Mucosa of stomach (tissue), 1 donor: Measurements from ENCODE around the gene ZMYND15.

ENCODE experiments used
- H3K27me3 ChIP-seq: one replicate; pipeline ENCODE4 v1.7.0; 2013; ENCODE audit warnings: mild to moderate bottlenecking, low read length; ENCODE audit not compliant: control insufficient read depth, insufficient read depth
- H3K36me3 ChIP-seq: one replicate; pipeline ENCODE4 v1.7.0; 2013; ENCODE audit warnings: low read length; ENCODE audit not compliant: control insufficient read depth, insufficient read depth
- H3K4me1 ChIP-seq: one replicate; pipeline ENCODE4 v1.7.0; 2013; ENCODE audit warnings: mild to moderate bottlenecking, low read length; ENCODE audit not compliant: control insufficient read depth, insufficient read depth
- H3K4me3 ChIP-seq: one replicate; pipeline ENCODE4 v1.7.0; 2013; ENCODE audit warnings: low read length
- H3K9ac ChIP-seq: one replicate; pipeline ENCODE4 v1.7.0; 2013; ENCODE audit warnings: mild to moderate bottlenecking, low read length, moderate library complexity
- H3K9me3 ChIP-seq: one replicate; pipeline ENCODE4 v1.7.0; 2013; ENCODE audit warnings: mild to moderate bottlenecking, low read length, moderate library complexity; ENCODE audit not compliant: control insufficient read depth
- donor health status: Pancreatic carcinoma.

ZMYND15 gene

GRCh38 chr17:4782652-4783051, 43.0 kb downstream of the ZMYND15 start:
- H3K4me1 ChIP-seq = peaks cover 22% of the 10 kb centered on the region
- no peaks in the 10 kb centered on the region for H3K27me3 ChIP-seq
- H3K36me3 ChIP-seq = no peaks in the 10 kb centered on the region
- no peak overlapping the region for H3K9ac ChIP-seq
- H3K9me3 ChIP-seq = no peaks in the 10 kb centered on the region
- H3K4me3 ChIP-seq = no peak overlapping the region

- no peaks in the 10 kb centered on the region for H3K27me3 ChIP-seq
- H3K4me1 ChIP-seq = peaks cover 41% of the 10 kb centered on the region
- H3K36me3 ChIP-seq = no peaks in the 10 kb centered on the region
- no peaks in the 10 kb centered on the region for H3K9me3 ChIP-seq
- no peak overlapping the region for H3K4me3 ChIP-seq
- H3K9ac ChIP-seq = no peak overlapping the region
These were observed 45.9 kb downstream of the ZMYND15 start for GRCh38 chr17:4785311-4786105.

- Histone ChIP-seq H3K9ac (peak within 1 kb of the TSS; percentile 2), H3K4me1 (peaks cover 43% of the 10 kb centered on the region), H3K9me3 (no peaks in the 10 kb centered on the region), H3K4me3 (no peak within 1 kb of the TSS), H3K36me3 (no peaks in the 10 kb centered on the region), H3K27me3 (no peaks in the 10 kb centered on the region)
These were observed 46.5 kb downstream of the ZMYND15 start, which contains the start of gene VMO1 for GRCh38 chr17:4786106-4786511. Gene VMO1, minus strand, starts transcription at chr17:4786364. Its CDS starts 12 bp downstream, at chr17:4786352.

- no peaks in the 10 kb centered on the region for H3K9me3 ChIP-seq
- peaks cover 43% of the 10 kb centered on the region for H3K4me1 ChIP-seq
- peak overlapping the region; percentile 2 for H3K9ac ChIP-seq
- no peaks in the 10 kb centered on the region for H3K36me3 ChIP-seq
- H3K27me3 ChIP-seq = no peaks in the 10 kb centered on the region
- H3K4me3 ChIP-seq = no peak overlapping the region
These were observed 46.9 kb downstream of the ZMYND15 start for GRCh38 chr17:4786516-4786915.

GRCh38 chr17:4788159-4788806, 48.6 kb downstream of the ZMYND15 start:
- H3K9me3 ChIP-seq = no peaks in the 10 kb centered on the region
- H3K9ac ChIP-seq = no peak overlapping the region
- no peak overlapping the region for H3K4me3 ChIP-seq
- no peaks in the 10 kb centered on the region for H3K27me3 ChIP-seq
- H3K4me1 ChIP-seq = peaks cover 43% of the 10 kb centered on the region
- H3K36me3 ChIP-seq = no peaks in the 10 kb centered on the region

- Histone ChIP-seq H3K27me3 (no peaks in the 10 kb centered on the region), H3K36me3 (no peaks in the 10 kb centered on the region), H3K4me1 (peaks cover 43% of the 10 kb centered on the region), H3K4me3 (peak within 1 kb of the TSS; percentile 77), H3K9me3 (no peaks in the 10 kb centered on the region), H3K9ac (peak within 1 kb of the TSS; percentile 84)
These were observed 49.4 kb downstream of the ZMYND15 start, which contains the start of gene GLTPD2 for GRCh38 chr17:4788807-4789700. Gene GLTPD2, plus strand, starts transcription at chr17:4788964. Its CDS starts 48 bp downstream, at chr17:4789012.

GRCh38 chr17:4789701-4789950, 50.0 kb downstream of the ZMYND15 start:
- no peaks in the 10 kb centered on the region for H3K27me3 ChIP-seq
- peaks cover 43% of the 10 kb centered on the region for H3K4me1 ChIP-seq
- no peaks in the 10 kb centered on the region for H3K9me3 ChIP-seq
- peak overlapping the region; percentile 84 for H3K9ac ChIP-seq
- H3K36me3 ChIP-seq = no peaks in the 10 kb centered on the region
- H3K4me3 ChIP-seq = peak overlapping the region; percentile 77

- Histone ChIP-seq H3K36me3 (no peaks in the 10 kb centered on the region), H3K4me3 (peak overlapping the region; percentile 77), H3K4me1 (peaks cover 43% of the 10 kb centered on the region), H3K9ac (peak overlapping the region; percentile 84), H3K27me3 (no peaks in the 10 kb centered on the region), H3K9me3 (no peaks in the 10 kb centered on the region)
These were observed 50.5 kb downstream of the ZMYND15 start for GRCh38 chr17:4789951-4790704.

- Histone ChIP-seq H3K9ac (peak overlapping the region; percentile 84), H3K9me3 (no peaks in the 10 kb centered on the region)
These were observed 51.1 kb downstream of the ZMYND15 start for GRCh38 chr17:4790705-4791088.

GRCh38 chr17:4795168-4795567, 55.5 kb downstream of the ZMYND15 start:
- Histone ChIP-seq H3K4me1 (peaks cover 11% of the 10 kb centered on the region), H3K27me3 (no peaks in the 10 kb centered on the region), H3K9ac (no peak overlapping the region), H3K4me3 (no peak overlapping the region), H3K9me3 (no peaks in the 10 kb centered on the region), H3K36me3 (no peaks in the 10 kb centered on the region)

More at GRCh38 chr17:4790705-4791088, 51.1 kb downstream of the ZMYND15 start:
- no peaks in the 10 kb centered on the region for H3K36me3 ChIP-seq
- H3K27me3 ChIP-seq = no peaks in the 10 kb centered on the region
- H3K4me3 ChIP-seq = peak overlapping the region; percentile 33
- peaks cover 40% of the 10 kb centered on the region for H3K4me1 ChIP-seq
